K562 (cell line): ENCODE measurements around the gene PITHD1. TPM values are rescaled to one million over a fixed set of nuclear protein-coding genes. Genes with fewer than 3 reads are reported as not detected.

ENCODE experiments used
- ATAC-seq: fragments of 200-7000 bp; cut with Tn5 transposase; 3 replicates; pipeline ENCODE4 v1.9.1; 2020; ENCODE audit warnings: moderate library complexity
- BruUV-seq: library from RNA; stranded (reverse); fragments of 400-500 nt; replicated peaks from 2 replicates; lab custom pipeline; 2021; lab: Mats Ljungman, UMichigan
- CTCF ChIA-PET: fragments of 300-600 bp; formaldehyde crosslinking; extraction: SDS; loops from one replicate; lab custom pipeline; 2021; ENCODE audit warnings: low intra/inter-chr PET ratio; lab: Yijun Ruan, JAX
- POLR2A ChIA-PET: fragments of 300-600, 350-650 bp; sonication (Branson Sonifier 250); formaldehyde crosslinking; extraction: SDS; loops from one replicate; lab custom pipeline; 2021; ENCODE audit warnings: antibody characterized with exemption, inconsistent platforms; lab: Yijun Ruan, JAX
- DNase-seq, 4 experiments: peaks; one replicate each; pipeline versions ENCODE4 v3.0.0 to v3.0.0-alpha.2; 2011 to 2018; ENCODE audit warnings: low spot score in 3 of 4, mixed read lengths in 3 of 4; ENCODE audit errors: extremely low read depth in 1 of 4
- FAIRE-seq: peaks from 2 replicates; lab custom pipeline; 2011; peaks lifted over from hg19 to GRCh38; lab: Jason Lieb, UNC
- H2AFZ ChIP-seq: 2 replicates; pipeline ENCODE4 v1.6.0; 2011; ENCODE audit warnings: low read depth, low read length, control low read depth, inconsistent platforms
- H3K27ac ChIP-seq: fragments of 200-600 bp; 3 replicates; pipeline ENCODE4 v1.8.0; 2011; ENCODE audit warnings: low read depth, mild to moderate bottlenecking, control low read depth, inconsistent platforms, low read length, moderate library complexity, mixed read lengths; ENCODE audit errors: extremely low read depth
- H3K27me3 ChIP-seq, 2 experiments: fragments of 300-600 bp in 1 of 2; 2 replicates in 1 of 2; 3 replicates in 1 of 2; pipeline versions ENCODE4 v1.6.0 to v1.8.0; 2011; ENCODE audit warnings: inconsistent platforms in 2 of 2, low read length in 2 of 2, mild to moderate bottlenecking in 1 of 2, mixed read lengths in 1 of 2, moderate library complexity in 1 of 2; ENCODE audit not compliant: control insufficient read depth in 2 of 2, insufficient read depth in 2 of 2
- H3K36me3 ChIP-seq: fragments of 300-600 bp; 3 replicates; pipeline ENCODE4 v1.8.0; 2011; ENCODE audit warnings: mild to moderate bottlenecking, low read length, inconsistent platforms; ENCODE audit not compliant: control insufficient read depth, insufficient read depth
- H3K4me1 ChIP-seq, 2 experiments: fragments of 200-600 bp in 1 of 2; replicated peaks in 1 of 2; 2 replicates in 1 of 2; 3 replicates in 1 of 2; pipeline versions ENCODE4 v1.5.1 to v1.8.0; 2011; ENCODE audit warnings: inconsistent platforms in 2 of 2, low read length in 2 of 2, mild to moderate bottlenecking in 1 of 2, mixed read lengths in 1 of 2, moderate library complexity in 1 of 2; ENCODE audit not compliant: control insufficient read depth in 2 of 2, insufficient read depth in 2 of 2
- H3K4me2 ChIP-seq: 2 replicates; pipeline ENCODE4 v1.6.1; 2011; ENCODE audit warnings: low read length, control low read depth, inconsistent platforms, mixed read lengths; ENCODE audit not compliant: insufficient read depth
- H3K4me3 ChIP-seq: fragments of 200-600 bp; sonication (generic), shearing (Covaris generic); 2 replicates; pipeline ENCODE4 v1.5.1; 2016; ENCODE audit warnings: control low read depth, inconsistent platforms
- H3K79me2 ChIP-seq: fragments of 200-600 bp; 3 replicates; pipeline ENCODE4 v1.8.0; 2011; ENCODE audit warnings: low read length, inconsistent platforms; ENCODE audit not compliant: control insufficient read depth, insufficient read depth
- H3K9ac ChIP-seq, 2 experiments: 2 replicates each; pipeline versions ENCODE4 v1.6.0 to v1.6.1; 2011; ENCODE audit warnings: low read depth in 2 of 2, low read length in 2 of 2, control low read depth in 1 of 2, inconsistent platforms in 1 of 2, mild to moderate bottlenecking in 1 of 2, mixed read lengths in 1 of 2; ENCODE audit not compliant: insufficient read depth in 1 of 2
- H3K9me1 ChIP-seq: one replicate; pipeline ENCODE4 v1.6.0; 2011; ENCODE audit warnings: inconsistent platforms, mild to moderate bottlenecking, low read length, moderate library complexity; ENCODE audit not compliant: control insufficient read depth, insufficient read depth
- H3K9me3 ChIP-seq: replicated peaks from 2 replicates; pipeline ENCODE4 v1.5.1; 2011; ENCODE audit warnings: low read depth, low read length, inconsistent platforms; ENCODE audit not compliant: control insufficient read depth, insufficient read depth
- H4K20me1 ChIP-seq: replicated peaks from 2 replicates; pipeline ENCODE4 v1.6.1; 2011; ENCODE audit warnings: low read length, inconsistent platforms, mixed read lengths; ENCODE audit not compliant: control insufficient read depth, insufficient read depth
- FOXJ2 ChIP-seq: fragments of 200-800 bp; sonication (Bioruptor generic); IDR thresholded peaks from 2 replicates; pipeline ENCODE4 v1.6.1; 2016; ENCODE audit warnings: missing genetic modification characterization, missing compliant biosample characterization
- HDAC1 ChIP-seq, 2 experiments: fragments of 450-650 bp; IDR thresholded peaks; 2 replicates each; pipeline ENCODE4 v1.6.1; 2016 to 2017; ENCODE audit warnings: inconsistent platforms in 1 of 2, mild to moderate bottlenecking in 1 of 2, moderate library complexity in 1 of 2
- HOXB6 ChIP-seq: fragments of 250-450 bp; sonication (Bioruptor Pico); IDR thresholded peaks from 2 replicates; pipeline ENCODE4 v1.5.1; 2022; ENCODE audit warnings: mild to moderate bottlenecking, borderline replicate concordance
- HSF4 ChIP-seq: fragments of 250-450 bp; sonication (Bioruptor Pico); IDR thresholded peaks from 2 replicates; pipeline ENCODE4 v2.1.2; 2022; ENCODE audit warnings: mild to moderate bottlenecking, moderate library complexity, borderline replicate concordance
- NCOA1 ChIP-seq: fragments of 450-650 bp; IDR thresholded peaks from 2 replicates; pipeline ENCODE4 v1.6.1; 2016; ENCODE audit warnings: low read depth
- POLR2AphosphoS2 ChIP-seq: IDR thresholded peaks from 2 replicates; pipeline ENCODE4 v1.6.1; 2012; ENCODE audit warnings: low read length, improper control_type of control experiment
- POLR2B ChIP-seq: fragments of 450-650 bp; IDR thresholded peaks from 2 replicates; pipeline ENCODE4 v1.6.1; 2018; ENCODE audit warnings: low read depth; ENCODE audit not compliant: partially characterized antibody
- POLR2G ChIP-seq: fragments of 200-400 bp; formaldehyde crosslinking; IDR thresholded peaks from 2 replicates; pipeline ENCODE4 v1.6.1; 2017; ENCODE audit warnings: low read depth, mild to moderate bottlenecking, antibody characterized with exemption, low read length, moderate library complexity
- SAFB2 ChIP-seq: fragments of 200-400 bp; formaldehyde crosslinking; IDR thresholded peaks from 2 replicates; pipeline ENCODE4 v1.6.1; 2018; ENCODE audit warnings: borderline replicate concordance, low read length, low read depth, moderate library complexity; ENCODE audit not compliant: severe bottlenecking
- ZNF232 ChIP-seq: sonication (generic); formaldehyde crosslinking; IDR thresholded peaks from 2 replicates; pipeline ENCODE4 v1.8.0; 2022; ENCODE audit warnings: mild to moderate bottlenecking, missing genetic modification reagents
- ZNF507 ChIP-seq: conservative IDR thresholded peaks from 2 replicates; pipeline ENCODE4 v1.6.1; 2017; ENCODE audit warnings: missing genetic modification characterization, missing compliant biosample characterization
- WGBS: fragments of 100-300 bp; shearing (Covaris generic); methylation state at CpG from one replicate; pipeline ENCODE4 v1.1.6; 2016; ENCODE audit warnings: low coverage, mixed read lengths; ENCODE audit not compliant: insufficient coverage; ENCODE audit errors: missing lambda C conversion rate; 5-methylcytosine and 5-hydroxymethylcytosine counted together
- in situ Hi-C: fragments of 300-500 bp; cut with MboI; formaldehyde crosslinking; loops from 4 replicates; pipeline ENCODE4 v1.15.0; 2018; ENCODE audit warnings: inconsistent platforms, mixed read lengths
- intact Hi-C: fragments of 100-400 bp; cut with micrococcal nuclease; formaldehyde crosslinking; loops from 2 replicates; pipeline ENCODE4 v1.14.2; 2022
- polyA plus RNA-seq, 8 experiments: library from polyadenylated mRNA; depleted of rRNA in 4 of 8; stranded (reverse) in 5 of 8; unstranded in 3 of 8; fragments of >200 nt; fragmentation: Nextera tagmentation in 2 of 8; fragmentation: Illumina TruSeq in 1 of 8; extraction: Ambion mirVana in 2 of 8; extraction: Trizol in 1 of 8; gene quantifications; 2 replicates each; pipeline versions ENCODE4 v1.2.1 to v1.2.3, GENCODE V29; 2011 to 2014; ENCODE audit warnings: inconsistent platforms in 1 of 8, missing spikeins in 1 of 8
- total RNA-seq, 7 experiments: library from RNA; depleted of rRNA in 6 of 7; stranded (reverse); fragments of >200 nt in 6 of 7; fragmentation: Illumina TruSeq in 2 of 7; extraction: Trizol in 2 of 7; gene quantifications; 2 replicates each; pipeline versions ENCODE4 v1.2.1 to v1.2.3, GENCODE V29; 2011 to 2021; ENCODE audit warnings: low replicate concordance in 1 of 7
- TF ChIP-seq, protein P1 (sequence below), 2 experiments: fragments of 200-800 bp in 1 of 2; sonication (Bioruptor generic) in 1 of 2; sonication (generic) in 1 of 2; formaldehyde crosslinking in 1 of 2; IDR thresholded peaks in 1 of 2; conservative IDR thresholded peaks in 1 of 2; 2 replicates each; pipeline versions ENCODE4 v1.5.0 to v1.6.1; 2016 to 2020; ENCODE audit warnings: missing compliant biosample characterization in 1 of 2, missing genetic modification characterization in 1 of 2, missing genetic modification reagents in 1 of 2

PITHD1 gene
- total and polyA plus RNA-seq, 9 of the 15 experiments (the other 6 are each of a cell fraction or from before 2014, with no cell fraction given) = 46.5 to 175 (median 149) TPM

DNA sequence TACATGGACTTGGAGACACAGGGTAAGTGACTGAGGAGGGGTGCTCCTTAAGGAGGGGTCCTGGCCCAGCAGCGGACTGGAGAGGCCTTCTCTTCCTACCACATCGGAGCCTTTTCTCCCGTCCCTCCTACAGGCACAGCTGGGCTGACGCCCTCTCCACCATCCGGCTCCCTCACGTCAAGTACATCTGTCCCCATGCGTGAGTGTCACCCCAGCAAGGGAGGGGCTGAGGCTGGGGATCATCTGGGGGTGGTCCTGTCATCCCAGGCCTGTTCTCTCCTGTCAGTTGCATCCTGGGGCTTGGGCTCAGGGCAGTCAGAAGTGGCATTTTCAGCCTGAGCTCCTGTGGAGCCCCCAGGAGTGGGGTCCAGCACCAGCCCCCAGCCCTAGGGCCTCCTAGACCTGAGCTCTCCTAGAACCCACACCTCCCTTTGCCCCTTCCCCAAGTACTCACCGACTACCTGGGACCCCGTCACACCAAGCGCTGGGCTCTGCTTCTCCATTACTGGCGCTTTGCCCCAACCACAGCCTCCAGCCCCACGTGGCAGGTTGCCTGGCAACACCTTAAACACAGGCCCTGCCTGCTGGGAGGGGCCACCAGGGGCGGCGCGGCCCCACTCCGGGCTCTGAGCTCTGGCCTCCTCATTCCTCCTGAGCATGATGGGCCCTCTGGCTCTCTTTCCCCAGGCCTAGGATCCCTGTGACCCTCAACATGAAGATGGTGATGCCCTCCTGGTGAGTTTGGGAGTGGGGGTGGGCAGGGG is 15.0 kb downstream of the PITHD1 start (continued):
- TF ChIP-seq ZNF507 (tag) (no peak), ZNF232 (no peak), HDAC1 (IDR thresholded peaks at IDR 0.05) (peak in 1 of 2 experiments; percentile 58; a peak in 1 of 4 replicates), FOXJ2 (peak; percentile 87), NCOA1 (no peak), SAFB2 (no peak)

DNA sequence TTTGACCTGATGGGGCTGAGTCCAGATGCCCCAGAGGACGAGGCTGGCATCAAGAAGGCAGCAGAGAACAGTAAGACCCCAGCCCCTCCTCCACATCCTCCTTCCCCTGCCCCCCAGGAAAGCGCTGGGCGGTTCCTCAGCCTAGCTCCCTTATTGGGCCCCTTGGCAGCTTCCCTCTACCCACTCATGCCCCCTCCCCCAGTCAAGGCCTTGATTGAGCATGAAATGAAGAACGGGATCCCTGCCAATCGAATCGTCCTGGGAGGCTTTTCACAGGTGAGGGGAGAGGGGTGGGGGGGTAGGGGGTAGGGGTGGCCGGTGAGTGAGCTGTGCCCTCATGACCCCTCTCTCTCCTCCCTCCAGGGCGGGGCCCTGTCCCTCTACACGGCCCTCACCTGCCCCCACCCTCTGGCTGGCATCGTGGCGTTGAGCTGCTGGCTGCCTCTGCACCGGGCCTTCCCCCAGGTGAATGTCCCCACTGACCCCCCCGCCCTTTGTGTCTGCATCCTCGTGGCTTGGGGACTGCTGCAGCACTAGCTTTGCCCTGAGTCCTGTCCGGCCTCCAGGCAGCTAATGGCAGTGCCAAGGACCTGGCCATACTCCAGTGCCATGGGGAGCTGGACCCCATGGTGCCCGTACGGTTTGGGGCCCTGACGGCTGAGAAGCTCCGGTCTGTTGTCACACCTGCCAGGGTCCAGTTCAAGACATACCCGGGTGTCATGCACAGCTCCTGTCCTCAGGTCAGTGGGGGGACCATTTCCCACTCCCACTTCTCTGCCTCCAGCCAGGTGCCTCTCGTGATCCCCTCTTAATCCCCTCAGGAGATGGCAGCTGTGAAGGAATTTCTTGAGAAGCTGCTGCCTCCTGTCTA is 15.9 kb downstream of the PITHD1 start:
- Histone ChIP-seq H3K4me3 (no peak overlapping the region), H3K4me2 (no peak overlapping the region), H4K20me1 (peaks cover 3% of the 10 kb centered on the region; the same call in 1 of the 2 replicates), H2AFZ (no peak overlapping the region), H3K9me1 (peaks cover 5% of the 10 kb centered on the region), H3K79me2 (peaks cover 34% of the 10 kb centered on the region), H3K9ac (peak overlapping the region in 1 of 2 experiments; percentile 92; a peak in 2 of 4 replicates), H3K36me3 (peaks cover 61% of the 10 kb centered on the region), H3K27me3 (no peaks in the 10 kb centered on the region), H3K4me1 (peaks cover 34 to 60% of the 10 kb centered on the region in 2 experiments), H3K9me3 (no peaks in the 10 kb centered on the region), H3K27ac (no peak overlapping the region)
- in situ Hi-C loops (no loop called here), intact Hi-C loops (no loop called here)
- DNase-seq (no peak), ATAC-seq (no peak), FAIRE-seq (no peak)
- ChIA-PET CTCF (no interaction called here), POLR2A (interaction anchor here (0.6 to 10.2 kb wide), 8 partner anchors 7 to 255 kb away, joined by 3 to 197 read pairs (median 4); partner anchors contain the start of genes GALE and PITHD1)
- TF ChIP-seq, protein P1, sequence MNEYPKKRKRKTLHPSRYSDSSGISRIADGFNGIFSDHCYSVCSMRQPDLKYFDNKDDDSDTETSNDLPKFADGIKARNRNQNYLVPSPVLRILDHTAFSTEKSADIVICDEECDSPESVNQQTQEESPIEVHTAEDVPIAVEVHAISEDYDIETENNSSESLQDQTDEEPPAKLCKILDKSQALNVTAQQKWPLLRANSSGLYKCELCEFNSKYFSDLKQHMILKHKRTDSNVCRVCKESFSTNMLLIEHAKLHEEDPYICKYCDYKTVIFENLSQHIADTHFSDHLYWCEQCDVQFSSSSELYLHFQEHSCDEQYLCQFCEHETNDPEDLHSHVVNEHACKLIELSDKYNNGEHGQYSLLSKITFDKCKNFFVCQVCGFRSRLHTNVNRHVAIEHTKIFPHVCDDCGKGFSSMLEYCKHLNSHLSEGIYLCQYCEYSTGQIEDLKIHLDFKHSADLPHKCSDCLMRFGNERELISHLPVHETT (CRISPR knock-in tag; conservative IDR thresholded peaks at IDR 0.05 in 1 of 2, IDR thresholded peaks at IDR 0.05 in 1 of 2) = no peak
- peak; percentile 66 for TF ChIP-seq POLR2G
- peak; percentile 17; the same call in 1 of the 2 replicates for TF ChIP-seq POLR2AphosphoS2
- TF ChIP-seq HSF4 (CRISPR knock-in tag) = no peak
- no peak for TF ChIP-seq HOXB6 (CRISPR knock-in tag)
- TF ChIP-seq POLR2B = peak; percentile 44
- 84% methylated on average over 15 of the region's 21 CpGs for WGBS
- BruUV-seq = no TSS peak
